Measurements from ENCODE around the gene UNC50. TPM values are rescaled to one million over a fixed set of nuclear protein-coding genes. Genes with fewer than 3 reads are reported as not detected.

Gene UNC50
- total RNA-seq, 1 donor from 2014 or later, result 34.4 TPM

- Histone ChIP-seq H3K36me3 (peaks cover 67% of the 10 kb centered on the region in 2 donors), H3K4me1 (no peaks in the 10 kb centered on the region), H3K4me3 (no peak overlapping the region), H3K27me3 (no peaks in the 10 kb centered on the region), H3K9me3 (no peaks in the 10 kb centered on the region), H3K27ac (no peak overlapping the region)
- no peak for DNase-seq (ENCODE audit: low spot score in 2 of 2)
- intact Hi-C loops (cut with DNase I), result no loop called here
- TF ChIP-seq, protein P1, sequence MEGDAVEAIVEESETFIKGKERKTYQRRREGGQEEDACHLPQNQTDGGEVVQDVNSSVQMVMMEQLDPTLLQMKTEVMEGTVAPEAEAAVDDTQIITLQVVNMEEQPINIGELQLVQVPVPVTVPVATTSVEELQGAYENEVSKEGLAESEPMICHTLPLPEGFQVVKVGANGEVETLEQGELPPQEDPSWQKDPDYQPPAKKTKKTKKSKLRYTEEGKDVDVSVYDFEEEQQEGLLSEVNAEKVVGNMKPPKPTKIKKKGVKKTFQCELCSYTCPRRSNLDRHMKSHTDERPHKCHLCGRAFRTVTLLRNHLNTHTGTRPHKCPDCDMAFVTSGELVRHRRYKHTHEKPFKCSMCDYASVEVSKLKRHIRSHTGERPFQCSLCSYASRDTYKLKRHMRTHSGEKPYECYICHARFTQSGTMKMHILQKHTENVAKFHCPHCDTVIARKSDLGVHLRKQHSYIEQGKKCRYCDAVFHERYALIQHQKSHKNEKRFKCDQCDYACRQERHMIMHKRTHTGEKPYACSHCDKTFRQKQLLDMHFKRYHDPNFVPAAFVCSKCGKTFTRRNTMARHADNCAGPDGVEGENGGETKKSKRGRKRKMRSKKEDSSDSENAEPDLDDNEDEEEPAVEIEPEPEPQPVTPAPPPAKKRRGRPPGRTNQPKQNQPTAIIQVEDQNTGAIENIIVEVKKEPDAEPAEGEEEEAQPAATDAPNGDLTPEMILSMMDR (IDR thresholded peaks at IDR 0.05), result no peak
Measured at GRCh38 chr2:98568161-98568956, 40.0 kb upstream of the UNC50 start.

DNA sequence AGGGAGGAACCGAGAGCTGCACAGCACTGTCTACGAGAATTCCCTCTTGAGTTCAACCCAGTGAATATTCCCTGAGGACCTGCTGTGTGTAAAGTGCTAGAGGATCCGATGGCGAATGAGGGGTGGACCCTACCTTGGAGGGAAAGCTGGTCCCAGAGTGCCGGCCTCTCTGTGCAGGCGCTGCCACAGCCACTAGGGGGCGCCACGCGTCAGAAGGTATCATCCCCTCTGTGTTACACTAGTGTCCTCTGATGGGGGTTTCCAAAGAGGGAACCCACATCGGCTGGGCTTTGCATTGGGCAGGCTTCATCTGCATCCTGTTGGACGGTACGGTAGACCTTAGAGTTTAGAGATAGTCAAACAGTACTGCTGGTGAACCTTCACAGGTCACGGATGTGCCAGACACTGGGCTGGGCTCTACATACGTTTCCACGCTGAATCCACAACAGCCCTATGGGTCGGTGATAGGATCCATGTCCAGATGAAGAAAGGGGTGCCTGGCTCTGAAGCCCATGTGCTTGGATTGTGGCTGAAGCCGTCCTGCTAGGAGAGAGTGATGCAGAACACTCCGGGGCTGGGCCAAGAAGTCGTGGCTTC is 39.1 kb upstream of the UNC50 start:
- TF ChIP-seq, protein P1 (IDR thresholded peaks at IDR 0.05), result peak; percentile 52 to 66 (median 61)
- H3K36me3 ChIP-seq, result peaks cover 58 to 70% of the 10 kb centered on the region in 2 donors
- intact Hi-C loops (cut with DNase I), result no loop called here

GRCh38 chr2:98569915-98570314 is 38.5 kb upstream of the UNC50 start:
- Histone ChIP-seq H3K27ac (no peak overlapping the region), H3K4me1 (no peaks in the 10 kb centered on the region), H3K36me3 (peaks cover 54 to 67% of the 10 kb centered on the region in 2 donors), H3K4me3 (no peak overlapping the region), H3K9me3 (no peaks in the 10 kb centered on the region), H3K27me3 (no peaks in the 10 kb centered on the region)
- TF ChIP-seq, protein P1 (IDR thresholded peaks at IDR 0.05), result no peak
- intact Hi-C loops (cut with DNase I), result no loop called here
- no peak for DNase-seq (ENCODE audit: low spot score in 2 of 2)

More for the DNA sequence above, 39.1 kb upstream of the UNC50 start:
- no peaks in the 10 kb centered on the region for H3K9me3 ChIP-seq
- no peak overlapping the region for H3K27ac ChIP-seq
- no peaks in the 10 kb centered on the region for H3K27me3 ChIP-seq
- DNase-seq (ENCODE audit: low spot score in 2 of 2), result no peak
- no peaks in the 10 kb centered on the region for H3K4me1 ChIP-seq
- H3K4me3 ChIP-seq, result no peak overlapping the region

DNA sequence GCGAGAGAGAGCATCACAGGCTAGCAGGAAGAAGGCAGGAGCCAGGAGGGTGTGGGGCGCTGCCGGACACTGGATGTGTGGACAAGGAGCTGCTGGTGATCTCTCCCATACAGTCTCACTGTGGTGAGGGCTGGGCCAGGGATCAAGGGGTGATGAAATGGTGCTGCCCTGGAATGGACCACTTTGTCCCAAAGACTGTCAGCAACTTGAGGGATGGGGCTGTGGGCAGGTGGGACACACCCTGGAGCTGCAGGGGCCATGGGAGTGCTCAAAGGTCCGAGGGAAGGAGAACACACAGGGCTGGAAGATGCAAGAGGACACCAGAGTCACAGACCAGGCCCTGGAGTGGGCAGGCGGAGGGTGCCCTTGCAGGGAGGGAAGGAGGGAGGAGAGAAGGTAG is 38.0 kb upstream of the UNC50 start:
- Histone ChIP-seq H3K27me3 (no peaks in the 10 kb centered on the region), H3K36me3 (peaks cover 54 to 63% of the 10 kb centered on the region in 2 donors), H3K4me1 (no peaks in the 10 kb centered on the region), H3K27ac (no peak overlapping the region), H3K9me3 (no peaks in the 10 kb centered on the region), H3K4me3 (no peak overlapping the region)
- intact Hi-C loops (cut with DNase I), result no loop called here
- DNase-seq (ENCODE audit: low spot score in 2 of 2), result no peak
- TF ChIP-seq, protein P1 (IDR thresholded peaks at IDR 0.05), result no peak

GRCh38 chr2:98571121-98571701 is 37.2 kb upstream of the UNC50 start:
- H3K4me3 ChIP-seq, result no peak overlapping the region
- H3K27ac ChIP-seq, result no peak overlapping the region
- intact Hi-C loops (cut with DNase I), result no loop called here
- no peaks in the 10 kb centered on the region for H3K9me3 ChIP-seq
- no peaks in the 10 kb centered on the region for H3K27me3 ChIP-seq
- TF ChIP-seq, protein P1 (IDR thresholded peaks at IDR 0.05), result no peak
- H3K4me1 ChIP-seq, result no peaks in the 10 kb centered on the region
- peak in 1 of 2 donors; percentile 43 for DNase-seq (ENCODE audit: low spot score in 2 of 2)
- peaks cover 50 to 54% of the 10 kb centered on the region in 2 donors for H3K36me3 ChIP-seq
